Fibroblast of lung (primary cell): Measurements from ENCODE around the gene CELF2.

ENCODE experiments used
- CTCF ChIP-seq, 2 donors: IDR thresholded peaks in 1 of 2; conservative IDR thresholded peaks in 1 of 2; 1 replicate in 1 of 2; 2 replicates in 1 of 2; pipeline ENCODE4 v1.5.1; 2011 to 2012; ENCODE audit warnings: low read length in 2 of 2, control low read depth in 1 of 2, inconsistent platforms in 1 of 2, low read depth in 1 of 2, mild to moderate bottlenecking in 1 of 2
- EZH2 ChIP-seq: IDR thresholded peaks from 2 replicates; pipeline ENCODE4 v1.5.1; 2012; ENCODE audit warnings: low read length, control low read depth, mild to moderate bottlenecking; ENCODE audit errors: missing control alignments

GRCh38 chr10:11264296-11265048, 246.8 kb downstream of the CELF2 start:
- TF ChIP-seq CTCF (conservative IDR thresholded peaks at IDR 0.05 in 1 of 2, IDR thresholded peaks at IDR 0.05 in 1 of 2; ENCODE audit: low read depth in 1 of 2, low read length in 2 of 2), result no peak
- no peak for TF ChIP-seq EZH2
